PC-3 (cell line): ENCODE data around the gene PIGT. TPM values are rescaled to one million over a fixed set of nuclear protein-coding genes. Genes with fewer than 3 reads are reported as not detected.

Source experiments
- ATAC-seq: fragments of 200-7000 bp; cut with Tn5 transposase; 2 replicates; pipeline ENCODE4 v1.9.1; 2020; ENCODE audit warnings: mild to moderate bottlenecking, moderate library complexity
- BruUV-seq: library from RNA; stranded (reverse); fragments of 400-500 nt; replicated peaks from 2 replicates; lab custom pipeline; 2021; lab: Mats Ljungman, UMichigan
- CTCF ChIA-PET: fragments of 300-600 bp; sonication (Branson Sonifier 250); formaldehyde crosslinking; loops from one replicate; lab custom pipeline; 2022; ENCODE audit warnings: antibody characterized with exemption; lab: Charles Lee
- POLR2A ChIA-PET: fragments of 300-600 bp; sonication (Branson Sonifier 250); formaldehyde crosslinking; loops from one replicate; lab custom pipeline; 2022; ENCODE audit warnings: antibody characterized with exemption; ENCODE audit not compliant: unreplicated experiment; lab: Charles Lee
- DNase-seq: peaks from one replicate; pipeline ENCODE4 v3.0.0-alpha.2; 2015
- H2AFZ ChIP-seq: fragments of 300-600 bp; sonication (generic); 2 replicates; pipeline ENCODE4 v1.6.0; 2016; ENCODE audit warnings: antibody characterized with exemption, low read length
- H3F3A ChIP-seq: fragments of 300-600 bp; sonication (generic); one replicate; pipeline ENCODE4 v1.6.0; 2017; ENCODE audit warnings: antibody characterized with exemption, low read length, control low read depth, mild to moderate bottlenecking; ENCODE audit not compliant: unreplicated experiment
- H3K27ac ChIP-seq: fragments of 300-600 bp; sonication (generic); 2 replicates; pipeline ENCODE4 v1.5.1; 2016; ENCODE audit warnings: mild to moderate bottlenecking, low read length
- H3K27me3 ChIP-seq: fragments of 300-600 bp; sonication (generic); 2 replicates; pipeline ENCODE4 v1.6.1; 2016; ENCODE audit warnings: low read length, mixed read lengths
- H3K36me3 ChIP-seq: fragments of 300-600 bp; sonication (generic); 2 replicates; pipeline ENCODE4 v1.6.1; 2016; ENCODE audit warnings: low read depth, mixed run types, low read length, mixed read lengths
- H3K4me1 ChIP-seq: fragments of 300-600 bp; sonication (generic); 2 replicates; pipeline ENCODE4 v1.5.1; 2016; ENCODE audit warnings: low read length; ENCODE audit not compliant: insufficient read depth
- H3K4me2 ChIP-seq: fragments of 300-600 bp; sonication (generic); 2 replicates; pipeline ENCODE4 v1.6.0; 2016; ENCODE audit warnings: low read length
- H3K4me3 ChIP-seq: fragments of 300-600 bp; sonication (generic); 2 replicates; pipeline ENCODE4 v1.5.1; 2016; ENCODE audit warnings: mild to moderate bottlenecking, low read length, mixed read lengths
- H3K79me2 ChIP-seq: fragments of 300-600 bp; sonication (generic); 2 replicates; pipeline ENCODE4 v1.6.1; 2017; ENCODE audit warnings: low read length, mixed read lengths
- H3K9ac ChIP-seq: fragments of 300-600 bp; sonication (generic); 2 replicates; pipeline ENCODE4 v1.6.0; 2016; ENCODE audit warnings: mild to moderate bottlenecking, low read length
- H3K9me2 ChIP-seq: fragments of 300-600 bp; sonication (generic); replicated peaks from 2 replicates; pipeline ENCODE4 v1.6.1; 2016; ENCODE audit warnings: mixed run types, low read length, mixed read lengths
- H3K9me3 ChIP-seq: fragments of 300-600 bp; sonication (generic); 2 replicates; pipeline ENCODE4 v1.6.1; 2016; ENCODE audit warnings: low read length, mixed read lengths
- H4K20me1 ChIP-seq: fragments of 300-600 bp; sonication (generic); 2 replicates; pipeline ENCODE4 v1.6.1; 2016; ENCODE audit warnings: low read length, mixed read lengths
- CTCF ChIP-seq: fragments of 300-600 bp; sonication (generic); conservative IDR thresholded peaks from 2 replicates; pipeline ENCODE4 v1.5.1; 2017; ENCODE audit warnings: antibody characterized with exemption, low read depth, mild to moderate bottlenecking, low read length
- EZH2 ChIP-seq: fragments of 300-600 bp; sonication (generic); IDR thresholded peaks from one replicate; pipeline ENCODE4 v1.6.1; 2017; ENCODE audit warnings: antibody characterized with exemption, mild to moderate bottlenecking, low read length; ENCODE audit not compliant: unreplicated experiment
- EZH2phosphoT487 ChIP-seq: fragments of 300-600 bp; sonication (generic); IDR thresholded peaks from 2 replicates; pipeline ENCODE4 v1.6.1; 2018; ENCODE audit warnings: mild to moderate bottlenecking, antibody characterized with exemption, low read length, borderline replicate concordance
- intact Hi-C: fragments of 100-400 bp; cut with micrococcal nuclease; formaldehyde crosslinking; loops from 2 replicates; pipeline ENCODE4 v1.9.0; 2023
- total RNA-seq: library from RNA; depleted of rRNA; stranded (reverse); fragments of >200 nt; gene quantifications from 2 replicates; pipeline ENCODE4 v1.2.3, GENCODE V29; 2014

The PIGT gene
- total RNA-seq, 1 experiment from 2014 or later, result 129 TPM

DNA sequence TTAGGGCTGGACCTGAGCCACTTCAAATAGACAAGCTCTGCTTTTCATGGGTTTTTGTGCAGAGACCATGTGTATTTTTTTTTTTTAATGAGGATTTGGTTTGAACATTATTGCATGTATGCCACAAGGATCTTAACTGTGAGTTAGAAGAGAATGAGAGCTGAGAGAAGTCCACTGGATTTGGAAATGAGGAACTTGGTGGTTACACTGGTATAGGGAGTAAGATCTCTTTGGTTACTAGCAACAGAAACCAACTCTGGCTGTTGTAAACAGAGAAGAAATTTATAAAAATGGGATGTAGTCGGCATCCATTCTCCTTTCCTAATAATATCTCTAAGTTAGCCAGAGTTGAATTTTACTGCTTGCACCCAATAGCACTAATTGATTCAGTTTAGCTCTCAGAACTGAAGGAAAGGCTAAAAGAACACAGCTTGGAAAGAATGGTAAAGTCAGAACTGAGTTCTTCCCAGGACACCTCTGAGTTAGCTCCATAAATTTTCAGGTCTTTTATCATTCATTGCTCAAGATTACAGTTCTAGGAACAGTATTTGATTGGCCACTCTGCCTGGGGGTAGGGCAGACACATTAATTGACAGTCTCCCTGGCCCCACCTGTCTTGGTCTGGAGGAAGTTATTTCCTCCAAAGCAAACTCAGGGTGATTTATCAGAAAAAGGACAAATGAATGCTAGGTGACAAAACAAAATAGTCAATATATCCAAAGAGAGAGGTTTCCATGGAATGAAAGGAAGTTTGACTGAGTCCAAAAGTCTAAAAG is 49.7 kb downstream of the PIGT start:
- DNase-seq, result no peak
- H4K20me1 ChIP-seq, result no peaks in the 10 kb centered on the region
- peaks cover 38% of the 10 kb centered on the region for H3K27me3 ChIP-seq
- H3K4me2 ChIP-seq, result no peak overlapping the region
- ChIA-PET CTCF (interaction anchor here (0.6 kb wide), 2 partner anchors 112 to 455 kb away, joined by 3 to 4 read pairs; no protein-coding TSS in a partner anchor), POLR2A (no interaction called here)
- ATAC-seq, result no peak
- no peak overlapping the region for H3K27ac ChIP-seq
- H3F3A ChIP-seq, result no peaks in the 10 kb centered on the region
- no peak overlapping the region for H3K4me3 ChIP-seq
- H3K9me3 ChIP-seq, result no peaks in the 10 kb centered on the region
- intact Hi-C loops, result no loop called here
- no peaks in the 10 kb centered on the region for H3K79me2 ChIP-seq
- no peak overlapping the region for H3K9ac ChIP-seq
- no peaks in the 10 kb centered on the region for H3K36me3 ChIP-seq
- TF ChIP-seq CTCF, result no peak
- TF ChIP-seq EZH2phosphoT487, result no peak
- no peak for TF ChIP-seq EZH2
- H2AFZ ChIP-seq, result no peak overlapping the region
- BruUV-seq, result no TSS peak
- H3K9me2 ChIP-seq, result no peaks in the 10 kb centered on the region
- H3K4me1 ChIP-seq, result no peaks in the 10 kb centered on the region

GRCh38 chr20:45467172-45467571 is 51.2 kb downstream of the PIGT start:
- Histone ChIP-seq H3K4me1 (no peaks in the 10 kb centered on the region), H3K4me2 (no peak overlapping the region), H3K9me2 (no peaks in the 10 kb centered on the region), H3K79me2 (no peaks in the 10 kb centered on the region), H3K9me3 (no peaks in the 10 kb centered on the region), H3K4me3 (no peak overlapping the region), H3K27me3 (peaks cover 38% of the 10 kb centered on the region), H3K9ac (no peak overlapping the region), H3K36me3 (no peaks in the 10 kb centered on the region), H4K20me1 (no peaks in the 10 kb centered on the region), H3F3A (no peaks in the 10 kb centered on the region), H3K27ac (no peak overlapping the region), H2AFZ (no peak overlapping the region)
- CTCF ChIA-PET, result no interaction called here
- intact Hi-C loops, result no loop called here
- TF ChIP-seq EZH2 (no peak), EZH2phosphoT487 (no peak), CTCF (no peak)
- no TSS peak for BruUV-seq
- POLR2A ChIA-PET, result no interaction called here
- no peak for ATAC-seq
- no peak for DNase-seq

DNA sequence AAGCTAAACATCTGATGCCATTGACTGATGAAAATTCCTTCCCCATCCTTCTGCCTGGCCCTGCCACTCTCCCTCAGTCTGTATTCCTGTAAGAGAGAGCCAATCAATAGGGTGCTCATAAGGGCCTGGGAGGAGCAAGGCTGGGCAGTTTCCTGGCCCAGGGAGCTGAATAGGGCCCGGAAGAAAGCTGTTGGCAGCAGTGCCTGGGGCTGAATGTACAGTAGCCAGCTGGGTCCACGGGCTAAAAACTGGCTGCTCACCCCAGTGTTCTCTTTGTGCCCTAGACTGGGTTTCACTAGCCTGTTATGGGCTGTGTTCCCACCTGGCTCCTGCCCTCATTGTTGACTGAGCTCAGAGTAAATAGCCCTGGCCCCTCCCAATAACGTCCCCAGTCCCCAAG is 51.9 kb downstream of the PIGT start:
- ATAC-seq, result no peak
- Histone ChIP-seq H3K27ac (no peak overlapping the region), H4K20me1 (no peaks in the 10 kb centered on the region), H3K4me3 (no peak overlapping the region), H2AFZ (no peak overlapping the region), H3F3A (no peaks in the 10 kb centered on the region), H3K9me2 (no peaks in the 10 kb centered on the region), H3K9ac (no peak overlapping the region), H3K4me1 (no peaks in the 10 kb centered on the region), H3K27me3 (peaks cover 36% of the 10 kb centered on the region), H3K79me2 (no peaks in the 10 kb centered on the region), H3K9me3 (no peaks in the 10 kb centered on the region), H3K36me3 (no peaks in the 10 kb centered on the region), H3K4me2 (no peak overlapping the region)
- ChIA-PET CTCF (no interaction called here), POLR2A (no interaction called here)
- TF ChIP-seq EZH2phosphoT487 (no peak), CTCF (no peak), EZH2 (no peak)
- intact Hi-C loops, result no loop called here
- DNase-seq, result no peak
- no TSS peak for BruUV-seq
